H9 (cell line): ENCODE measurements around the gene KIFC3. TPM values are rescaled to one million over a fixed set of nuclear protein-coding genes. Genes with fewer than 3 reads are reported as not detected.

Experiments used
- DNase-seq: peaks from one replicate; pipeline ENCODE4 v3.0.0-alpha.2; 2017
- H2AFZ ChIP-seq: one replicate; pipeline ENCODE4 v1.6.1; 2013; ENCODE audit warnings: mild to moderate bottlenecking, low read length, control low read depth, moderate library complexity
- H2AK5ac ChIP-seq: 2 replicates; pipeline ENCODE4 v1.6.1; 2013; ENCODE audit warnings: low read length, control low read depth, mixed read lengths; ENCODE audit not compliant: insufficient read length
- H2BK120ac ChIP-seq: one replicate; pipeline ENCODE4 v1.6.1; 2013; ENCODE audit warnings: low read depth, mild to moderate bottlenecking, low read length, control low read depth, inconsistent platforms; ENCODE audit not compliant: poor library complexity, severe bottlenecking
- H2BK12ac ChIP-seq: 2 replicates; pipeline ENCODE4 v1.6.1; 2013; ENCODE audit warnings: low read length, control low read depth, mixed read lengths, low read depth; ENCODE audit not compliant: insufficient read length
- H2BK15ac ChIP-seq: 2 replicates; pipeline ENCODE4 v1.6.1; 2013; ENCODE audit warnings: low read depth, low read length, control low read depth
- H2BK20ac ChIP-seq: one replicate; pipeline ENCODE4 v1.6.1; 2013; ENCODE audit warnings: low read depth, mild to moderate bottlenecking, low read length, control low read depth, inconsistent platforms; ENCODE audit not compliant: poor library complexity, severe bottlenecking
- H2BK5ac ChIP-seq: 2 replicates; pipeline ENCODE4 v1.6.1; 2013; ENCODE audit warnings: low read length, control low read depth, mixed read lengths; ENCODE audit not compliant: insufficient read length
- H3K14ac ChIP-seq: 2 replicates; pipeline ENCODE4 v1.6.1; 2013; ENCODE audit warnings: low read length, control low read depth; ENCODE audit not compliant: insufficient read depth
- H3K18ac ChIP-seq: 2 replicates; pipeline ENCODE4 v1.6.1; 2013; ENCODE audit warnings: low read depth, mild to moderate bottlenecking, mixed read lengths, low read length, control low read depth; ENCODE audit not compliant: insufficient read length
- H3K23ac ChIP-seq: 2 replicates; pipeline ENCODE4 v1.6.1; 2013; ENCODE audit warnings: low read length, control low read depth, mixed read lengths, low read depth; ENCODE audit not compliant: insufficient read length
- H3K23me2 ChIP-seq: 2 replicates; pipeline ENCODE4 v1.6.1; 2013; ENCODE audit warnings: low read depth, mild to moderate bottlenecking, mixed read lengths, low read length, control low read depth; ENCODE audit not compliant: insufficient read length, poor library complexity, severe bottlenecking
- H3K27ac ChIP-seq: 2 replicates; pipeline ENCODE4 v1.5.1; 2013; ENCODE audit warnings: low read length, control low read depth, mixed read lengths, low read depth; ENCODE audit not compliant: insufficient read length
- H3K27me3 ChIP-seq: 2 replicates; pipeline ENCODE4 v1.6.1; 2013; ENCODE audit warnings: low read length, control low read depth, inconsistent platforms; ENCODE audit not compliant: insufficient read depth
- H3K4ac ChIP-seq: 2 replicates; pipeline ENCODE4 v1.6.1; 2013; ENCODE audit warnings: low read depth, mild to moderate bottlenecking, control low read depth, inconsistent platforms, low read length, moderate library complexity
- H3K4me1 ChIP-seq: 2 replicates; pipeline ENCODE4 v1.6.1; 2013; ENCODE audit warnings: low read length, control low read depth, inconsistent platforms; ENCODE audit not compliant: insufficient read depth
- H3K4me2 ChIP-seq: 2 replicates; pipeline ENCODE4 v1.6.1; 2013; ENCODE audit warnings: low read length, control low read depth, mixed read lengths; ENCODE audit not compliant: insufficient read length, insufficient read depth
- H3K56ac ChIP-seq: 2 replicates; pipeline ENCODE4 v1.6.1; 2013; ENCODE audit warnings: low read depth, mild to moderate bottlenecking, mixed read lengths, low read length, control low read depth; ENCODE audit not compliant: insufficient read length
- H3K79me1 ChIP-seq: 2 replicates; pipeline ENCODE4 v1.6.1; 2013; ENCODE audit warnings: low read depth, mild to moderate bottlenecking, moderate library complexity, low read length, control low read depth, inconsistent platforms; ENCODE audit not compliant: insufficient read depth, poor library complexity, severe bottlenecking
- H3K79me2 ChIP-seq: 2 replicates; pipeline ENCODE4 v1.6.1; 2013; ENCODE audit warnings: low read length, control low read depth, inconsistent platforms; ENCODE audit not compliant: insufficient read depth
- H3K9ac ChIP-seq: 2 replicates; pipeline ENCODE4 v1.6.1; 2013; ENCODE audit warnings: low read length, control low read depth, mixed read lengths; ENCODE audit not compliant: insufficient read length; ENCODE audit errors: extremely low read depth
- H3K9me3 ChIP-seq: one replicate; pipeline ENCODE4 v1.6.1; 2013; ENCODE audit warnings: low read depth, low read length, inconsistent platforms; ENCODE audit not compliant: control insufficient read depth
- H3T11ph ChIP-seq: one replicate; pipeline ENCODE4 v1.6.1; 2013; ENCODE audit warnings: mild to moderate bottlenecking, low read length, control low read depth, inconsistent platforms
- H4K20me1 ChIP-seq: one replicate; pipeline ENCODE4 v1.6.1; 2013; ENCODE audit not compliant: control insufficient read depth, insufficient read length, insufficient read depth
- H4K5ac ChIP-seq: 2 replicates; pipeline ENCODE4 v1.6.1; 2013; ENCODE audit warnings: low read depth, mild to moderate bottlenecking, mixed read lengths, low read length, control low read depth; ENCODE audit not compliant: insufficient read length
- H4K8ac ChIP-seq: replicated peaks from 2 replicates; pipeline ENCODE4 v1.6.1; 2013; ENCODE audit warnings: low read length, control low read depth, mixed read lengths, low read depth; ENCODE audit not compliant: insufficient read length
- H4K91ac ChIP-seq: 2 replicates; pipeline ENCODE4 v1.6.1; 2013; ENCODE audit warnings: low read depth, mild to moderate bottlenecking, moderate library complexity, mixed read lengths, low read length, control low read depth; ENCODE audit not compliant: insufficient read length
- H3K27ac Mint-ChIP-seq, 3 experiments: 2 replicates in 2 of 3; 3 replicates in 1 of 3; pipeline ENCODE4 v1.8.0; 2020 to 2021; ENCODE audit warnings: mixed read lengths in 3 of 3, mild to moderate bottlenecking in 1 of 3, moderate library complexity in 1 of 3
- H3K27me3 Mint-ChIP-seq: 2 replicates; pipeline ENCODE4 v1.8.0; 2021; ENCODE audit warnings: low read depth, mild to moderate bottlenecking, moderate library complexity, mixed read lengths
- H3K36me3 Mint-ChIP-seq, 3 experiments: 2 replicates in 2 of 3; 3 replicates in 1 of 3; pipeline ENCODE4 v1.8.0; 2020 to 2021; ENCODE audit warnings: low read depth in 3 of 3, mixed read lengths in 3 of 3; ENCODE audit not compliant: insufficient read depth in 1 of 3
- H3K4me1 Mint-ChIP-seq, 2 experiments: 2 replicates each; pipeline ENCODE4 v1.8.0; 2020; ENCODE audit warnings: mixed read lengths in 2 of 2
- H3K4me3 Mint-ChIP-seq, 2 experiments: 2 replicates in 1 of 2; 3 replicates in 1 of 2; pipeline ENCODE4 v1.8.0; 2020 to 2021; ENCODE audit warnings: mild to moderate bottlenecking in 2 of 2, mixed read lengths in 2 of 2, moderate library complexity in 1 of 2
- H3K9me3 Mint-ChIP-seq, 2 experiments: 2 replicates in 1 of 2; 3 replicates in 1 of 2; pipeline ENCODE4 v1.8.0; 2020; ENCODE audit warnings: mild to moderate bottlenecking in 2 of 2, mixed read lengths in 2 of 2, moderate library complexity in 1 of 2
- WGBS: extraction: QIAGEN DNeasy Blood & Tissue Kit; methylation state at CpG from one replicate; pipeline ENCODE4 v1.1.7; 2013; ENCODE audit warnings: missing lambda C conversion rate, low lambda C conversion rate, mixed read lengths; ENCODE audit not compliant: insufficient read length; ENCODE audit errors: extremely low coverage; 5-methylcytosine and 5-hydroxymethylcytosine counted together
- total RNA-seq: library from RNA; stranded (reverse); gene quantifications from 2 replicates; pipeline ENCODE4 v1.2.1, GENCODE V29; 2021
- TF ChIP-seq, protein P1 (sequence below): fragments of 200-600 bp; sonication (generic); conservative IDR thresholded peaks from 3 replicates; pipeline ENCODE4 v1.8.0; 2021; ENCODE audit warnings: antibody characterized with exemption, mild to moderate bottlenecking

The KIFC3 gene
- total RNA-seq, 1 experiment from 2014 or later: 5.0 TPM

GRCh38 chr16:57763285-57764005 is 38.8 kb downstream of the KIFC3 start:
- Histone ChIP-seq H2BK20ac (no peak overlapping the region), H3K4ac (no peak overlapping the region), H3K27ac (no peak overlapping the region), H3K23ac (no peak overlapping the region), H2AFZ (no peak overlapping the region), H3T11ph (no peak overlapping the region), H3K56ac (no peak overlapping the region), H3K27me3 (no peaks in the 10 kb centered on the region), H2AK5ac (no peak overlapping the region), H3K79me2 (no peaks in the 10 kb centered on the region), H2BK5ac (no peak overlapping the region), H4K91ac (no peak overlapping the region), H3K79me1 (no peaks in the 10 kb centered on the region), H3K9ac (no peak overlapping the region), H3K14ac (no peak overlapping the region), H2BK12ac (no peak overlapping the region), H3K9me3 (no peaks in the 10 kb centered on the region), H3K4me1 (peaks cover 4% of the 10 kb centered on the region; the same call in 1 of the 2 replicates), H4K5ac (no peak overlapping the region), H3K18ac (no peak overlapping the region), H2BK15ac (no peak overlapping the region), H4K8ac (no peak overlapping the region), H3K23me2 (no peaks in the 10 kb centered on the region), H3K4me2 (no peak overlapping the region), H2BK120ac (no peak overlapping the region), H4K20me1 (peaks cover 3% of the 10 kb centered on the region)
- no CpG with 5 or more reads among the region's 14 CpGs for WGBS
- no peak for DNase-seq
- Mint-ChIP-seq H3K4me1 (peaks cover 6 to 30% of the 10 kb centered on the region in 2 experiments), H3K27me3 (no peaks in the 10 kb centered on the region; the same call in 1 of the 2 replicates), H3K36me3 (peaks cover 4 to 5% (median 5%) of the 10 kb centered on the region in 3 experiments; a peak in 3 of 7 replicates), H3K4me3 (0 out of 5 replicates have a peak overlapping the region, but pooled peaks of 1 of the 2 experiments have one; percentile 9), H3K27ac (peak overlapping the region in 2 of 3 experiments; percentile 19 to 56; a peak in 2 of 7 replicates), H3K9me3 (no peaks in the 10 kb centered on the region)
- TF ChIP-seq, protein P1, sequence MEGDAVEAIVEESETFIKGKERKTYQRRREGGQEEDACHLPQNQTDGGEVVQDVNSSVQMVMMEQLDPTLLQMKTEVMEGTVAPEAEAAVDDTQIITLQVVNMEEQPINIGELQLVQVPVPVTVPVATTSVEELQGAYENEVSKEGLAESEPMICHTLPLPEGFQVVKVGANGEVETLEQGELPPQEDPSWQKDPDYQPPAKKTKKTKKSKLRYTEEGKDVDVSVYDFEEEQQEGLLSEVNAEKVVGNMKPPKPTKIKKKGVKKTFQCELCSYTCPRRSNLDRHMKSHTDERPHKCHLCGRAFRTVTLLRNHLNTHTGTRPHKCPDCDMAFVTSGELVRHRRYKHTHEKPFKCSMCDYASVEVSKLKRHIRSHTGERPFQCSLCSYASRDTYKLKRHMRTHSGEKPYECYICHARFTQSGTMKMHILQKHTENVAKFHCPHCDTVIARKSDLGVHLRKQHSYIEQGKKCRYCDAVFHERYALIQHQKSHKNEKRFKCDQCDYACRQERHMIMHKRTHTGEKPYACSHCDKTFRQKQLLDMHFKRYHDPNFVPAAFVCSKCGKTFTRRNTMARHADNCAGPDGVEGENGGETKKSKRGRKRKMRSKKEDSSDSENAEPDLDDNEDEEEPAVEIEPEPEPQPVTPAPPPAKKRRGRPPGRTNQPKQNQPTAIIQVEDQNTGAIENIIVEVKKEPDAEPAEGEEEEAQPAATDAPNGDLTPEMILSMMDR: no peak
